GM21825 (cell line): Measurements from ENCODE around the gene PRM2.

Experiments used
- ATAC-seq: cut with Tn5 transposase; IDR thresholded peaks from one replicate; pipeline ENCODE4 v1.9.1; 2021; ENCODE audit warnings: mild to moderate bottlenecking, moderate library complexity; ENCODE audit not compliant: unreplicated experiment

Gene PRM2

GRCh38 chr16:11250786-11251524, 25.3 kb downstream of the PRM2 start:
- ATAC-seq, result no peak

GRCh38 chr16:11250091-11250785, 26.0 kb downstream of the PRM2 start:
- ATAC-seq, result no peak

DNA sequence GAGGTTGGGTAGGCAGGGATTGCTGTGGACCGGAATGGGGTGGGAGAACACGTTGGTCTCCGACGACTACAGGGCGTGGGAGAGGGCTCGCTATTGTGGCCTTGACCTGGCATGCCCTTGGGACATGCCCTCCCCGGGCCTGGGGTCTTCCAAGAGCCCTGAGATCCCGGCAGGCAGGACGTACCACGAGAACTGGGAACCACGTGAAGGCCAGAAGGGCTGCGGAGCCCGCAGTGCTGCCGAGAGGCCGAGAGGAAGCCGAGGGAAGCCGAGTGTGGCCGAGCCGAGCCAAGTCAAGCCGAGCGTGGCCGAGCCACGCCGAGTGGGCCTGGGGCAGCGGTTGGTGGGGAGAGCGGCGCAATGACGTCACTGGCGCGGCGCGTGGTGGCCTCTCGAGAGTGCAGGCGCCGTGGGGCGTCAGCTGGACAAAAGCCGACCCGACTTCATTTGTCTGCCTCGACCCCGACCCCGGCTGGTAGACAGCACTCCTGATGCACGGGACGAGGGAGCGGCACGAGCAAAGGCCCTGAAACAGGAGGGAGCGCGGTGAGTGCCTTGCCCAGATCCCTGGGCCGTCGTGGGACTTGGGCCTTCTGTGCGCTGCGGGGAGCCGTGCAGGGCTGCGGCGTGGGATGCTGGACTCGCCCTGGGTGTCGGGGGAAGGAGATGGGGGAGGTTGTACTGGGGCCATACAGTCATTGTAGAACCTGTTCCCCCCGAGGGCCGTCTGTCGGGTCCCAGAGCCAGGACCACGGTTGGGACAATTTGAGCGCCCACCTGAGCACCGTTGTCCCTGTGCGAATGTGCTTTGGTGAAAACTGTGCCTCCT, 26.8 kb downstream of the PRM2 start:
- no peak for ATAC-seq

DNA sequence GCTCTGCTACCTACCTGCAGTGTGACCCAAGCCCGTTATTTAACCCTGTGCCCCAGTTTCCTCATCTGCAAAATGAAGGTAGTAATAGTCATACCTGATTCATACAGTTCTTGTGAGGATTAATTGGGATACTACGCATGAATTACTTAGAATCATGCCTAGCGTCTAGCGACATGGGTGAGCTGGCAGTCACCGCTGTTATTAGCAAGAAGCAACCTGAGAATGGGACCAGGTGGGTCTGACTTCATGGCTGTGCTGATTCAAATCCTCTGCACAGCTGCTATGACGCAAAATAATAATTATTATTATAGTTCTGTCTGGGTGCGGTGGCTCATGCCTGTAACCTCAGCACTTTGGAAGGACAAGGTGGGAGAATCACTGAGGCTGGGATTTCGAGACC, 28.1 kb downstream of the PRM2 start:
- no peak for ATAC-seq

GRCh38 chr16:11245988-11246387, 30.3 kb downstream of the PRM2 start:
- no peak for ATAC-seq

- no peak for ATAC-seq
These were observed 31.0 kb downstream of the PRM2 start for GRCh38 chr16:11245222-11245737.

DNA sequence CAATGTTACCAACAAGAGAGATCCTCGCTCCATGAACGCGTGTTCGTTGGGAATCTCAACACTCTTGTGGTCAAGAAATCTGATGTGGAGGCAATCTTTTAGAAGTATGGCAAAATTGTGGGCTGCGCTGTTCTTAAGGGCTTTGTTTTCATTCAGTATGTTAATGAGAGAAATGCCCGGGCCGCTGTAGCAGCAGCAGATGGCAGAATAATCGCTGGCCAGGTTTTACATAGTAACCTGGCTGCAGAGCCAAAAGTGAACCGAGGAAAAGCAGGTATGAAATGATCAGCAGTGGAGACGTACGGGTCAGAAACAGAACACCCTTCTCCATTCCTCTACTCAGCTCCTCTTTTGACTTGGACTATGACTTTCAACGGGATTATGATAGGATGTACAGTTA, 33.6 kb downstream of the PRM2 start:
- ATAC-seq, result no peak

DNA sequence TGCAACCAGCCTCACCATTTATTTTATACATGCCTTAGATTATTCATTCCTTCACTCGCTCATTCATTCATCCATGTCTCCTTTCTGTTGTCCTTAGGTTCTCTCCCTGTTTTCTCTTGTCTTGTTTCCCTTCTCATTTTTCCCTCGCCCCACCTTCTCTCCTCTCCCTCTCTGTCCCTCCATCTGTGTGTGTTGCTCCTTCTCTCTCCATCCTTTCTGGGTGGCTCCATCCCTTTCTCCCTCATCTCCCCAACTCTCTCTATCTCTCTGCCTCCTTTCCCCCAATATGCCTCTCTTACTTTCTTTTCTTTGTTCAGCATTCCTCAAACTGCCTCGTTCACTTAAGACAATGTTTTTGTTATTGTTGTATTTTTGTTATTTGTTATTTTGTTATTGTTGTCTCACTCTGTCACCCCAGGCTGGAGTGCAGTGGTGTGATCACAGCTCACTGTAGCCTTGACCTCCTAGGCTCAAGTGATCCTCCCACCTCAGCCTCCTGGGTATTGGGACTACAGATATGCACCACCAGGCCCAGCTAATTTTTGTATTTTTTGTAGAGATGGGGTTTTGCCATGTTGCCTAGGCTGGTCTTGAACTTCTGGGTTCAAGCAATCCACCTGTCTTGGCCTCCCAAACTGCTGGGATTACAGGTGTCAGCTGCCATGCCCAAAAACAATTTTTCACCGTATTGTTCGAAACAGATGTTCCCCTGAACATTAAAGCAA, 34.6 kb downstream of the PRM2 start:
- no peak for ATAC-seq

GRCh38 chr16:11240636-11241473, 35.4 kb downstream of the PRM2 start:
- ATAC-seq, result no peak

DNA sequence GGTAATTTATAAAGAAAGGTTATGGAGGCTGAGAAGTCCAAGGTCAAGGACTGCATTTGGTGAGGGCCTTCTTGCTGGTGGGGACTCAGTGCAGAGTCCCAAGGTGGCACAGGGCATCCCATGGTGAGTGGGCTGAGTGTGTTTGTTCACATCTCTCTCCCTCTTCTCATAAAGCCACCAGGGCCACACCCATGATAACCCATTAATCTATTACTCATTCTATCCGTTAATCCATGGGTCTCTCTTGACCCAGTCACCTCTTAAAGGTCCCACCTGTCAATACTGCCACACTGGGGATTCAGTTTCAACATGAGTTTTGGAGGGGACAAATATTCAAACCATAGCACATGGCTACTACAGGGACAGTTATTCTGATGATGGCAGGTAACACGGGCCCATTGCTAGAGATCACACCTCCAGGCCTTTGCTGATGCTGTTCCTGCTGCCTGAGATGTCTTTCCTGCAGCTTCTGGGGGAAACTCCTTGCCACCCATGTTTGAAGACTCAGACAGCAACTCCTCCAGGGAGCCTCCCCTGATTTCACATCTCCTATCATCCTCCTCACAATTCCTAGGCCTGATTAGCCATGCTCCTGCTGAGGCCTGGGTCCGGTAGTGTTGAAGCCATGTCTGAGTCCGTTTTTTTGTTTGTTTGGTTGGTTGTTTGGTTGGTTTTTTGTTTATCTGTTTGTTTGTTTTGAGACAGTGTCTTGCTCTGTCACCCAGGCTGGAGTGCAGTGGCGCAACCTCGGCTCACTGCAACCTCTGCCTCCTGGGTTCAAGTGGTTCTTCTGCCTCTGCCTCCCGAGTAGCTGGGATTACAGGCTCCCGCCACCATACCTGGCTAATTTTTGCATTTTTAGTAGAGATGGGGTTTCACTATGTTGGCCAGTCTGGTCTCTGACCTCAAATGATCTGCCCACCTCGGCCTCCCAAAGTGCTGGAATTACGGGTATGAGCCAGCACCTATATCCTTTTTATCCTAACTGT, 36.3 kb downstream of the PRM2 start:
- ATAC-seq, result no peak

GRCh38 chr16:11238272-11239202, 37.7 kb downstream of the PRM2 start:
- no peak for ATAC-seq

GRCh38 chr16:11236461-11237254, 39.6 kb downstream of the PRM2 start:
- ATAC-seq, result no peak

DNA sequence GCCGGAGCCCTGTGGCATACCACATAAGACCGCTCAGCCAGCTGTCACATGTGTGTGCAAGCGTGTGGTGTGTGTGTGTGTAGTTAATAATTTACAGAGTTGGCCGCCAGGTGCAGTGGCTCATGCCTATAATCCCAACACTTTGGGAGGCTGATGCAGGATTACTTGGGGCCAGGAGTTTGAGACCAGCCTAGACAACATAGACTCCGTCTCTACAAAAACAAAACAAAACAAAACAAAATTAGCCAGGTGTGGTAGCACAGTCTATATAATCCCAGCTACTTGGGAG, 40.6 kb downstream of the PRM2 start:
- no peak for ATAC-seq

- no peak for ATAC-seq
These were observed 41.2 kb downstream of the PRM2 start for GRCh38 chr16:11234884-11235702.

DNA sequence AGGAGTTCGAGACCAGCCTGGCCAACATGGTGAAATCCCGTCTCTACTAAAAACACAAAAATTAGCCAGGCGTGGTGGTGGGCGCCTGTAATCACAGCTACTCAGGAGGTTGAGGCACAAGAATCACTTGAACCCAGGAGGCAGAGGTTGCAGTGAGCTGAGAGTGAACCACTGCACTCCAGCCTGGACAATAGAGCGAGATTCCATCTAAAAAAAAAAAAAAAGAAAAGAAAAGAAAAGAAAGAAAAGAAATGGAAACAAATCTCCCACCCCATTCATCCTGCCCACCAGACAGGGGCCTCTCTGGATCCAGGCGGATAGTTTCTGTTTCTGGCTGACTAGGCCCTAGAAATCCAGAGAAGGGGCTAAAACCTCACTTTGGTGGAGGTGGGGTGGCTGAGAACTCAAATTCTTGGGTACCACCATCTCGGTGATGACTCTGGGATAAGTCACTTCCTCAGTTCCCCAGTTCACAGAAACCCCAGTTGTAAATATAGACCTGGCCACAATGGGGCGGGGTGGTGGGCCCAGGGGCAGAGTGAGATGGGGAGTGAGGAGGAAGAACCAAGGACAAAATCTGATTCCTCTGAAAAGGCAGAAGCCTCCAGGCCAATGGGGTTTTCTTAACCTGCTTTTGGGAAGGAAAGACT, 42.4 kb downstream of the PRM2 start:
- no peak for ATAC-seq
